Body of pancreas (tissue), 4 donors: Measurements from ENCODE around the gene METAP1.

Experiments
- CTCF ChIP-seq, 7 experiments: fragments of 450-650 bp in 4 of 7; fragments of 200-600 bp in 3 of 7; sonication (generic) in 3 of 7; IDR thresholded peaks; one replicate each; pipeline ENCODE4 v1.5.1; 2016 to 2019; ENCODE audit warnings: antibody characterized with exemption in 7 of 7
- POLR2A ChIP-seq, 3 donors: fragments of 450-650 bp; IDR thresholded peaks; one replicate each; pipeline ENCODE4 v1.6.1; 2016; ENCODE audit warnings: antibody characterized with exemption in 3 of 3, mild to moderate bottlenecking in 2 of 3

DNA sequence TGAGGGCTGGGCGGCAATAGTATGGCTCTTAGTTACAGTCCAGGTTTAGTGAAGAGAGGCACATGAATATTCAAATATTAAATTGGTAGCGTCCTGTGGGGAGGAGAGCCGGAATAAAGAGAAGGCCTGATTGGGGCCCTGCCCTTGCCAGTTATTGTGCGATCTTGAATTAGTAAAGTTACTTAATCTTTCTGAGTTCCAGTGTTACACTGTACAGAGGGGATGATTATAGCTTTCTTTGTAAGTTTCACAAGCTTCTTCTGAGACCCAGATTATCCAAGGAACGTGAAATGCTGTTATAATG lies 1.2 kb downstream of the METAP1 start:
- TF ChIP-seq CTCF (IDR thresholded peaks at IDR 0.05) (no peak), POLR2A (IDR thresholded peaks at IDR 0.05) (no peak)
